Stomach (tissue), 9 donors: ENCODE data around the gene GPC5. TPM values are rescaled to one million over a fixed set of nuclear protein-coding genes. Genes with fewer than 3 reads are reported as not detected.

Source experiments
- DNase-seq, 2 donors: peaks; one replicate each; pipeline versions ENCODE4 v3.0.0 to v3.0.0-alpha.2; 2013 to 2019
- H3K27ac ChIP-seq, 5 donors: fragments of 200-600 bp in 4 of 5; sonication (generic) in 4 of 5; one replicate each; pipeline ENCODE4 v1.5.1; 2013 to 2019; ENCODE audit warnings: mild to moderate bottlenecking in 1 of 5, moderate library complexity in 1 of 5
- H3K27me3 ChIP-seq, 3 donors: fragments of 200-600 bp; sonication (generic); one replicate each; pipeline ENCODE4 v1.5.1; 2017 to 2019; ENCODE audit warnings: mixed run types in 1 of 3
- H3K36me3 ChIP-seq, 4 donors: fragments of 200-600 bp; sonication (generic); 1 replicate in 3 of 4; 2 replicates in 1 of 4; pipeline ENCODE4 v1.5.1; 2016 to 2019
- H3K4me1 ChIP-seq, 4 donors: fragments of 200-600 bp; sonication (generic); one replicate each; pipeline ENCODE4 v1.5.1; 2016 to 2019
- H3K4me3 ChIP-seq, 4 donors: fragments of 200-600 bp; sonication (generic) in 3 of 4; one replicate each; pipeline ENCODE4 v1.5.1; 2016 to 2019; ENCODE audit warnings: mild to moderate bottlenecking in 1 of 4
- H3K9me3 ChIP-seq, 4 donors: fragments of 200-600 bp; sonication (generic); one replicate each; pipeline ENCODE4 v1.5.1; 2016 to 2019
- CTCF ChIP-seq, 7 experiments: fragments of 450-650 bp in 4 of 7; fragments of 200-600 bp in 3 of 7; sonication (generic) in 3 of 7; IDR thresholded peaks; one replicate each; pipeline ENCODE4 v1.5.1; 2016 to 2019; ENCODE audit warnings: antibody characterized with exemption in 7 of 7, control low read depth in 2 of 7, mild to moderate bottlenecking in 1 of 7
- EP300 ChIP-seq: sonication (generic); formaldehyde crosslinking; IDR thresholded peaks from one replicate; pipeline ENCODE4 v1.6.1; 2017; ENCODE audit warnings: antibody characterized with exemption
- POLR2A ChIP-seq, 4 donors: fragments of 450-650 bp; IDR thresholded peaks; one replicate each; pipeline ENCODE4 v1.6.1; 2016; ENCODE audit warnings: antibody characterized with exemption in 4 of 4, control low read depth in 2 of 4, mild to moderate bottlenecking in 1 of 4, moderate library complexity in 1 of 4
- POLR2AphosphoS5 ChIP-seq, 3 donors: sonication (generic); formaldehyde crosslinking; IDR thresholded peaks; one replicate each; pipeline ENCODE4 v1.6.1; 2016; ENCODE audit warnings: antibody characterized with exemption in 3 of 3
- WGBS, 5 donors: extraction: QIAGEN DNeasy Blood & Tissue Kit in 3 of 5; methylation state at CpG; one replicate each; pipeline versions ENCODE4 v1.1.5 to v1.1.7; 2013 to 2018; 5-methylcytosine and 5-hydroxymethylcytosine counted together
- intact Hi-C: fragments of 100-400 bp; cut with DNase I; formaldehyde crosslinking; loops from one replicate; pipeline ENCODE4 v1.15.1; 2023; ENCODE audit warnings: low total_unique reads
- polyA plus RNA-seq, 3 donors: library from polyadenylated mRNA; stranded (reverse); fragments of 200-250 nt; gene quantifications; one replicate each; pipeline ENCODE4 v1.2.3, GENCODE V29; 2013
- total RNA-seq, 5 donors: library from RNA; depleted of rRNA; stranded (reverse); fragments of >200 nt; gene quantifications; one replicate each; pipeline versions ENCODE4 v1.1.0 to v1.2.3, GENCODE V29; 2014 to 2016
- donor health status: healthy with polysubstance abuse.
- donor health status: Bipolar disorder and iron deficiency.
- donor health status: healthy.

The GPC5 gene
- total and polyA plus RNA-seq, 8 donors, result 0.87 to 2.8 TPM; not detected in 6

GRCh38 chr13:91709180-91709579, 310.8 kb downstream of the GPC5 start:
- Histone ChIP-seq H3K36me3 (no peaks in the 10 kb centered on the region), H3K27me3 (no peaks in the 10 kb centered on the region), H3K27ac (no peak overlapping the region), H3K4me1 (no peaks in the 10 kb centered on the region), H3K9me3 (no peaks in the 10 kb centered on the region), H3K4me3 (no peak overlapping the region)
- TF ChIP-seq POLR2A (IDR thresholded peaks at IDR 0.05) (no peak), CTCF (IDR thresholded peaks at IDR 0.05) (no peak), EP300 (no peak), POLR2AphosphoS5 (IDR thresholded peaks at IDR 0.05) (no peak)
- 55 to 91% (median 84%) methylated on average over 3 of the region's 3 CpGs for WGBS, 5 donors
- DNase-seq, result no peak
- intact Hi-C loops, result no loop called here

- no peaks in the 10 kb centered on the region for H3K9me3 ChIP-seq
- no peak for DNase-seq
- no peak overlapping the region for H3K27ac ChIP-seq
- H3K4me1 ChIP-seq, result no peaks in the 10 kb centered on the region
- H3K27me3 ChIP-seq, result no peaks in the 10 kb centered on the region
- no peak overlapping the region for H3K4me3 ChIP-seq
- TF ChIP-seq EP300 (no peak), POLR2AphosphoS5 (IDR thresholded peaks at IDR 0.05) (no peak), CTCF (IDR thresholded peaks at IDR 0.05) (no peak), POLR2A (IDR thresholded peaks at IDR 0.05) (no peak)
- intact Hi-C loops, result no loop called here
- 63 to 86% (median 81%) methylated on average over 3 of the region's 3 CpGs for WGBS, 5 donors
- H3K36me3 ChIP-seq, result no peaks in the 10 kb centered on the region
Measured at GRCh38 chr13:91710733-91711132, 312.3 kb downstream of the GPC5 start.

GRCh38 chr13:91714855-91715254, 316.4 kb downstream of the GPC5 start:
- 45 to 53% (median 45%) methylated on average over 3 of the region's 3 CpGs for WGBS, 5 donors
- TF ChIP-seq POLR2A (IDR thresholded peaks at IDR 0.05) (no peak), CTCF (IDR thresholded peaks at IDR 0.05) (no peak), POLR2AphosphoS5 (IDR thresholded peaks at IDR 0.05) (no peak), EP300 (no peak)
- no peak for DNase-seq
- no peaks in the 10 kb centered on the region for H3K36me3 ChIP-seq
- H3K9me3 ChIP-seq, result no peaks in the 10 kb centered on the region
- no peak overlapping the region for H3K4me3 ChIP-seq
- H3K27ac ChIP-seq, result no peak overlapping the region
- H3K27me3 ChIP-seq, result no peaks in the 10 kb centered on the region
- H3K4me1 ChIP-seq, result no peaks in the 10 kb centered on the region
- intact Hi-C loops, result no loop called here

- H3K4me1 ChIP-seq, result no peaks in the 10 kb centered on the region
- no peaks in the 10 kb centered on the region for H3K27me3 ChIP-seq
- intact Hi-C loops, result no loop called here
- no peaks in the 10 kb centered on the region for H3K36me3 ChIP-seq
- WGBS, 5 donors, result 72 to 78% (median 77%) methylated on average over 7 of the region's 7 CpGs
- no peaks in the 10 kb centered on the region for H3K9me3 ChIP-seq
- no peak for TF ChIP-seq POLR2AphosphoS5 (IDR thresholded peaks at IDR 0.05)
- TF ChIP-seq CTCF (IDR thresholded peaks at IDR 0.05), result no peak
- TF ChIP-seq EP300, result no peak
- TF ChIP-seq POLR2A (IDR thresholded peaks at IDR 0.05), result no peak
- DNase-seq, result no peak
- H3K27ac ChIP-seq, result no peak overlapping the region
- no peak overlapping the region for H3K4me3 ChIP-seq
Measured at GRCh38 chr13:91716436-91717065, 318.1 kb downstream of the GPC5 start.
